Measurements from ENCODE around the gene ACOT11. TPM values are rescaled to one million over a fixed set of nuclear protein-coding genes. Genes with fewer than 3 reads are reported as not detected.

Gene ACOT11
- total and polyA plus RNA-seq, 9 of the 15 experiments (the other 6 are each of a cell fraction or from before 2014, with no cell fraction given), result 0.04 to 1.2 (median 0.64) TPM; not detected in 2

DNA sequence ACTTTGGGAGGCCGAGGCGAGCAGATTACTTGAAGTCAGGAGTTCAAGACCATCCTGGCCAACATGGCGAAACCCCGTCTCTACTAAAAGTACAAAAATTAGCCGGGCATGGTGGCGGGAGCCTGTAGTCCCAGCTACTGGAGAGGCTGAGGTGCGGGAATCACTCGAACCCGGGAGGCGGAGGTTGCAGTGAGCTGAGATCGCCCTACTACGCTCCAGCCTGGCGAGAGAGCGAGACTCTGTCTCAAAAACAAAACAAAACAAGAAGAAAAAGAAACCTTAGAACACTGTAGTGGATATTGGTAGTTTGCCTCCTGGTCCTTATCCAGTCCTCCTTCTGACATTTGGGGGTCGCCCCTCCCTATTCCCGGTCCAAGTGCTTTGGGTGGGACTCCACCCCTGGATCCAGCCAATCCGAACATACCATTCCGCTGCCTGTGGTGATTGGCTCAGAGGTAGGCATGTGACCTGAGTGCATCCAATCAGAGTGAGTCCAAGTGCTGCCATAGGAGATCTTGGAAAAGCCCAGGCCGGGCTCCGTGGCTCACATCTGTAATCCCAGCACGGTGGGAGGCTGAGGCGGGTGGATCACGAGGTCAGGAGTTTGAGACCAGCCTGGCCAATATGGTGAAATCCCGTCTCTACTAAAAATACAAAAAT lies 34.0 kb upstream of the ACOT11 start (continued):
- TF ChIP-seq, protein P1, sequence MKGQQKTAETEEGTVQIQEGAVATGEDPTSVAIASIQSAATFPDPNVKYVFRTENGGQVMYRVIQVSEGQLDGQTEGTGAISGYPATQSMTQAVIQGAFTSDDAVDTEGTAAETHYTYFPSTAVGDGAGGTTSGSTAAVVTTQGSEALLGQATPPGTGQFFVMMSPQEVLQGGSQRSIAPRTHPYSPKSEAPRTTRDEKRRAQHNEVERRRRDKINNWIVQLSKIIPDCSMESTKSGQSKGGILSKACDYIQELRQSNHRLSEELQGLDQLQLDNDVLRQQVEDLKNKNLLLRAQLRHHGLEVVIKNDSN (CRISPR knock-in tag; IDR thresholded peaks at IDR 0.05), result peak; percentile 94
- TF ChIP-seq, protein P2, sequence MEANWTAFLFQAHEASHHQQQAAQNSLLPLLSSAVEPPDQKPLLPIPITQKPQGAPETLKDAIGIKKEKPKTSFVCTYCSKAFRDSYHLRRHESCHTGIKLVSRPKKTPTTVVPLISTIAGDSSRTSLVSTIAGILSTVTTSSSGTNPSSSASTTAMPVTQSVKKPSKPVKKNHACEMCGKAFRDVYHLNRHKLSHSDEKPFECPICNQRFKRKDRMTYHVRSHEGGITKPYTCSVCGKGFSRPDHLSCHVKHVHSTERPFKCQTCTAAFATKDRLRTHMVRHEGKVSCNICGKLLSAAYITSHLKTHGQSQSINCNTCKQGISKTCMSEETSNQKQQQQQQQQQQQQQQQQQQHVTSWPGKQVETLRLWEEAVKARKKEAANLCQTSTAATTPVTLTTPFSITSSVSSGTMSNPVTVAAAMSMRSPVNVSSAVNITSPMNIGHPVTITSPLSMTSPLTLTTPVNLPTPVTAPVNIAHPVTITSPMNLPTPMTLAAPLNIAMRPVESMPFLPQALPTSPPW (CRISPR knock-in tag; IDR thresholded peaks at IDR 0.05), result peak; percentile 48; the same call in 1 of the 2 replicates
- TF ChIP-seq, protein P3, sequence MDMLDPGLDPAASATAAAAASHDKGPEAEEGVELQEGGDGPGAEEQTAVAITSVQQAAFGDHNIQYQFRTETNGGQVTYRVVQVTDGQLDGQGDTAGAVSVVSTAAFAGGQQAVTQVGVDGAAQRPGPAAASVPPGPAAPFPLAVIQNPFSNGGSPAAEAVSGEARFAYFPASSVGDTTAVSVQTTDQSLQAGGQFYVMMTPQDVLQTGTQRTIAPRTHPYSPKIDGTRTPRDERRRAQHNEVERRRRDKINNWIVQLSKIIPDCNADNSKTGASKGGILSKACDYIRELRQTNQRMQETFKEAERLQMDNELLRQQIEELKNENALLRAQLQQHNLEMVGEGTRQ (CRISPR knock-in tag; IDR thresholded peaks at IDR 0.05), result peak; percentile 95
- TF ChIP-seq ZKSCAN1 (IDR thresholded peaks at IDR 0.05; ENCODE audit: low read depth, low read length) (peak; percentile 89), ASH1L (IDR thresholded peaks at IDR 0.05; ENCODE audit: borderline replicate concordance, low read depth, partially characterized antibody) (peak; percentile 12)
